Epithelial cell of proximal tubule (primary cell): ENCODE measurements around the gene TREM2. TPM values are rescaled to one million over a fixed set of nuclear protein-coding genes. Genes with fewer than 3 reads are reported as not detected.

ENCODE experiments used
- DNase-seq: peaks from one replicate; pipeline ENCODE4 v3.0.0-alpha.2; 2011; ENCODE audit warnings: low read depth
- H3K4me3 ChIP-seq: 2 replicates; pipeline ENCODE4 v1.5.1; 2011; ENCODE audit warnings: low read depth, mild to moderate bottlenecking, low read length
- CTCF ChIP-seq: conservative IDR thresholded peaks from 2 replicates; pipeline ENCODE4 v1.5.1; 2012; ENCODE audit warnings: low read depth, mild to moderate bottlenecking, low read length
- total RNA-seq: library from RNA; depleted of rRNA; stranded (reverse); fragments of >200 nt; gene quantifications from 2 replicates; pipeline ENCODE4 v1.2.3, GENCODE V29; 2015

The TREM2 gene
- total RNA-seq, 1 donor from 2014 or later = not detected

GRCh38 chr6:41174610-41175009 lies 11.7 kb upstream of the TREM2 start:
- no peak for DNase-seq
- TF ChIP-seq CTCF = no peak
- H3K4me3 ChIP-seq = no peak overlapping the region

GRCh38 chr6:41171908-41172307 lies 9.0 kb upstream of the TREM2 start:
- TF ChIP-seq CTCF = no peak
- no peak overlapping the region for H3K4me3 ChIP-seq
- no peak for DNase-seq

- TF ChIP-seq CTCF = no peak
- no peak for DNase-seq
- no peak overlapping the region for H3K4me3 ChIP-seq
Measured at GRCh38 chr6:41170547-41171160, 7.7 kb upstream of the TREM2 start.

GRCh38 chr6:41167173-41167963 lies 4.5 kb upstream of the TREM2 start:
- no peak overlapping the region for H3K4me3 ChIP-seq
- no peak for TF ChIP-seq CTCF
- DNase-seq = no peak

GRCh38 chr6:41164551-41165120 lies 1.7 kb upstream of the TREM2 start:
- TF ChIP-seq CTCF = no peak
- H3K4me3 ChIP-seq = no peak overlapping the region
- DNase-seq = no peak

GRCh38 chr6:41163419-41163717 lies 452 bp upstream of the TREM2 start:
- H3K4me3 ChIP-seq = no peak overlapping the region
- DNase-seq = no peak
- TF ChIP-seq CTCF = no peak
